ENCODE results near the gene THAP7. TPM values are rescaled to one million over a fixed set of nuclear protein-coding genes. Genes with fewer than 3 reads are reported as not detected.
A peak's percentile ranks its signal among the peaks of the same experiment; 100 is the strongest.

The THAP7 gene
- total and polyA plus RNA-seq, 9 of the 15 experiments (the other 6 are each of a cell fraction or from before 2014, with no cell fraction given): 7.9 to 263 (median 84.1) TPM

DNA sequence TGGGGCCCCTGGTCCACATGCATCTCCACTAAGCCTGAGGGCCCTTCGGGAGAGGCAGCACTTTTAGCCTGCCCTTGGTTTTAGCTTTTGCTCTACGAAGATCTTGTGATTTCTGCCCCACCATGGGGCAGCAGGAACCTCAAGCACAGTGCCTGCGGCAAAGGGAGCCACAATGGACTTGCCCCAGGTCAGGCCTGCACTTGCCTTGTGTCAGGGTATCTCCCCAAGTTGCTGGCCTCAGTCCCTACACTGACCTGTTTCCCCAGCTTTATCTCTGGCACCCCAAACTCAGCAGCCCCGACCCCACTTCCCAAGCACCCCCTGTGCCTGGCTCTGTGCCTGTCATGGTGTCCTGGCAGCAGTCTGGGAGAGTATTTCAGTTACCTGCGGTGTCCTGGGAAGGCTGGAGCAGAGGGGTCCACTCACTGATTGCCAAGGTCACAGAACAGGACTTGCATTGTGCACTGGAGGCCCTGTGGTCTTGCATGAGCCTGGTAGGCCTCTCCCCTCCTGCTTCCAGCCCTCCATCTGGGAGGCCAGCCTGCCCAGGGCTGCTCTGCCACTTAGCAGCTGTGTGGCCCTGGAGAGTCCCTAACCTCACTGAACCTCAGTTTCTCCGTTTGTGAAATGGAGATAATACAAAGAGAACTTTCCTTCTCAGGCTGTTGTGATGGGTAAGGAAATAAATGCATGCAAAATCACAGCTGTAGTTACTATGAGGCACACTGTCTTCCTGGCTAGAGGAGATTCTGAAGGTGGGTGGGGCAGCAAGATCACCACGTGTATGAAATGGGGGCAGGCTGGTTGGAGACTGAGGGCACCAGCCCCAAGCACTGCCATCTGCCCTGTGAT lies 38.5 kb downstream of the THAP7 start (continued):
- TF ChIP-seq ZNF740 (CRISPR knock-in tag; IDR thresholded peaks at IDR 0.05) (0 out of 2 replicates have a peak, but pooled peaks have one; percentile 38), ZNF740 (tag; IDR thresholded peaks at IDR 0.05) (no peak), ZBTB11 (CRISPR knock-in tag; IDR thresholded peaks at IDR 0.05) (peak in 1 of 3 experiments; percentile 47; a peak in 2 of 6 replicates), NR2C1 (IDR thresholded peaks at IDR 0.05) (no peak), NR2C1 (tag; IDR thresholded peaks at IDR 0.05) (no peak), TBP (optimal IDR thresholded peaks at IDR 0.05; ENCODE audit: low read depth, low read length) (no peak), TEAD2 (tag; IDR thresholded peaks at IDR 0.05) (no peak), HEY1 (CRISPR knock-in tag; IDR thresholded peaks at IDR 0.05; ENCODE audit: borderline replicate concordance) (no peak), ZNF23 (CRISPR knock-in tag; IDR thresholded peaks at IDR 0.05) (no peak), CREM (IDR thresholded peaks at IDR 0.05; ENCODE audit: low read depth) (no peak)
- TF ChIP-seq, protein P1, sequence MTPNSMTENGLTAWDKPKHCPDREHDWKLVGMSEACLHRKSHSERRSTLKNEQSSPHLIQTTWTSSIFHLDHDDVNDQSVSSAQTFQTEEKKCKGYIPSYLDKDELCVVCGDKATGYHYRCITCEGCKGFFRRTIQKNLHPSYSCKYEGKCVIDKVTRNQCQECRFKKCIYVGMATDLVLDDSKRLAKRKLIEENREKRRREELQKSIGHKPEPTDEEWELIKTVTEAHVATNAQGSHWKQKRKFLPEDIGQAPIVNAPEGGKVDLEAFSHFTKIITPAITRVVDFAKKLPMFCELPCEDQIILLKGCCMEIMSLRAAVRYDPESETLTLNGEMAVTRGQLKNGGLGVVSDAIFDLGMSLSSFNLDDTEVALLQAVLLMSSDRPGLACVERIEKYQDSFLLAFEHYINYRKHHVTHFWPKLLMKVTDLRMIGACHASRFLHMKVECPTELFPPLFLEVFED (CRISPR knock-in tag; conservative IDR thresholded peaks at IDR 0.05): no peak
- TF ChIP-seq, protein P2, sequence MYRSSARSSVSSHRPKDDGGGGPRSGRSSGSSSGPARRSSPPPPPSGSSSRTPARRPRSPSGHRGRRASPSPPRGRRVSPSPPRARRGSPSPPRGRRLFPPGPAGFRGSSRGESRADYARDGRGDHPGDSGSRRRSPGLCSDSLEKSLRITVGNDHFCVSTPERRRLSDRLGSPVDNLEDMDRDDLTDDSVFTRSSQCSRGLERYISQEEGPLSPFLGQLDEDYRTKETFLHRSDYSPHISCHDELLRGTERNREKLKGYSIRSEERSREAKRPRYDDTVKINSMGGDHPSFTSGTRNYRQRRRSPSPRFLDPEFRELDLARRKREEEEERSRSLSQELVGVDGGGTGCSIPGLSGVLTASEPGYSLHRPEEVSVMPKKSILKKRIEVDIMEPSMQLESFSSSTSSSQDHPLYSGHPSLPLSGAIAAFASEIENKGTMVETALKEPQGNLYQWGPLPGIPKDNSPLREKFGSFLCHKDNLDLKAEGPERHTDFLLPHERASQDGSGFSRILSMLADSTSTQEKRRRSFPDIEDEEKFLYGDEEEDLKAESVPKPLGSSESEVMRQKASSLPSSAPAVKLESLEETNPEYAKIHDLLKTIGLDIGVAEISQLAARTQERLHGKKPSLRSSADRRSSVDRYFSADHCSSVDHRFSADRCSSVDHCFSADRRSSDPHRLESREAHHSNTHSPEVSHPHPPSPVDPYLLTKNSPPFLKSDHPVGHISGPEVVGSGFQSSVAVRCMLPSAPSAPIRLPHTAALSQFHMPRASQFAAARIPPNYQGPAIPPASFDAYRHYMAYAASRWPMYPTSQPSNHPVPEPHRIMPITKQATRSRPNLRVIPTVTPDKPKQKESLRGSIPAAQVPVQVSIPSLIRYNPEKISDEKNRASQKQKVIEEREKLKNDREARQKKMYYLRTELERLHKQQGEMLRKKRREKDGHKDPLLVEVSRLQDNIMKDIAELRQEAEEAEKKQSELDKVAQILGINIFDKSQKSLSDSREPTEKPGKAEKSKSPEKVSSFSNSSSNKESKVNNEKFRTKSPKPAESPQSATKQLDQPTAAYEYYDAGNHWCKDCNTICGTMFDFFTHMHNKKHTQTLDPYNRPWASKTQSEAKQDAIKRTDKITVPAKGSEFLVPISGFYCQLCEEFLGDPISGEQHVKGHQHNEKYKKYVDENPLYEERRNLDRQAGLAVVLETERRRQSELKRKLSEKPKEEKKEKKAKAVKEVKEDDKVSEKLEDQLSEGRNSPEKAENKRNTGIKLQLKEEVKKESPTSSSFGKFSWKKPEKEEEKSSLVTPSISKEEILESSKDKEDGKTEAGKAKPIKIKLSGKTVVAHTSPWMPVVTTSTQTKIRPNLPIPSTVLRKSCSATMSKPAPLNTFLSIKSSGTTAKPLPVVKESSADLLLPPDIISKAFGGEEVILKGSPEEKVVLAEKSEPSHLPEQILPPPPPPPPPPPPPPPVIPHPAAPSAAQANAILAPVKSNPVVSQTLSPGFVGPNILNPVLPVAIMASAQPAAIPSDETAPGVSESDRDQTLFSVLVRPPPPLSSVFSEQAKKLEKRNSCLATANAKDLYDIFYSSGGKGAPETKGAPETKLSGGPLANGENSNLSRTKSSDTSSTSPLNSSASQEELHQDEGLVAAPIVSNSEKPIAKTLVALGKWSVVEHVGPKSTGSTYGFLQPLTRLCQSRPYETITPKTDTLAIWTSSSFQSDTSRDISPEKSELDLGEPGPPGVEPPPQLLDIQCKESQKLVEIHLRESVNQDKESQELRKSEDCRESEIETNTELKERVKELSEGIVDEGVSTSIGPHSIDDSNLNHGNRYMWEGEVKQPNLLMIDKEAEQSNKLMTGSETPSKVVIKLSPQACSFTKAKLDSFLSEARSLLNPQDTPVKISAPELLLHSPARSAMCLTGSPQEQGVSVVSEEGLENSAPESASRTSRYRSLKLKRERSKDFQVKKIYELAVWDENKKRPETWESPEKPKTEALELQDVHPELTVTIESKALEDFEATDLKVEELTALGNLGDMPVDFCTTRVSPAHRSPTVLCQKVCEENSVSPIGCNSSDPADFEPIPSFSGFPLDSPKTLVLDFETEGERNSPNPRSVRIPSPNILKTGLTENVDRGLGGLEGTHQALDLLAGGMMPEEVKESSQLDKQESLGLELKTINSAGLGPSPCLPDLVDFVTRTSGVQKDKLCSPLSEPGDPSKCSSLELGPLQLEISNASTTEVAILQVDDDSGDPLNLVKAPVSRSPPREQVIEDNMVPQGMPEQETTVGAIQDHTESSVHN (IDR thresholded peaks at IDR 0.05; ENCODE audit: borderline replicate concordance in 1 of 2, low read depth in 1 of 2): no peak
